Peyer's patch (tissue), 4 donors: Measurements from ENCODE around the gene SGPL1. TPM values are rescaled to one million over a fixed set of nuclear protein-coding genes. Genes with fewer than 3 reads are reported as not detected.

ENCODE experiments used
- DNase-seq, 3 donors: peaks; one replicate each; pipeline ENCODE4 v3.0.0-alpha.2; 2017 to 2019
- H3K27ac ChIP-seq, 4 donors: fragments of 200-600 bp; sonication (generic); one replicate each; pipeline ENCODE4 v1.5.1; 2016 to 2019
- H3K27me3 ChIP-seq, 2 donors: fragments of 200-600 bp; sonication (generic); one replicate each; pipeline ENCODE4 v1.5.1; 2019
- H3K36me3 ChIP-seq, 3 donors: fragments of 200-600 bp; sonication (generic); one replicate each; pipeline ENCODE4 v1.5.1; 2016 to 2019
- H3K4me1 ChIP-seq, 4 donors: fragments of 200-600 bp; sonication (generic); one replicate each; pipeline ENCODE4 v1.5.1; 2016 to 2019
- H3K4me3 ChIP-seq, 4 donors: fragments of 200-600 bp; sonication (generic); 1 replicate in 3 of 4; 2 replicates in 1 of 4; pipeline ENCODE4 v1.5.1; 2016 to 2019; ENCODE audit warnings: mild to moderate bottlenecking in 1 of 4
- H3K9me3 ChIP-seq, 4 donors: fragments of 200-600 bp; sonication (generic); one replicate each; pipeline ENCODE4 v1.5.1; 2016 to 2019; ENCODE audit warnings: mild to moderate bottlenecking in 1 of 4
- CTCF ChIP-seq, 6 experiments: fragments of 450-650 bp in 4 of 6; fragments of 200-600 bp in 2 of 6; sonication (generic) in 1 of 6; IDR thresholded peaks; one replicate each; pipeline ENCODE4 v1.5.1; 2017 to 2019; ENCODE audit warnings: antibody characterized with exemption in 6 of 6, mild to moderate bottlenecking in 3 of 6, moderate library complexity in 1 of 6
- POLR2A ChIP-seq, 2 donors: fragments of 450-650 bp; IDR thresholded peaks; one replicate each; pipeline ENCODE4 v1.5.1; 2017; ENCODE audit warnings: antibody characterized with exemption in 2 of 2, mild to moderate bottlenecking in 2 of 2, moderate library complexity in 2 of 2
- total RNA-seq, 4 donors: library from RNA; depleted of rRNA; stranded (reverse); fragments of >200 nt; gene quantifications; one replicate each; pipeline ENCODE4 v1.1.0, GENCODE V29; 2016

SGPL1 gene
- total RNA-seq, 4 donors from 2014 or later: 31.4 to 101 (median 82.1) TPM

GRCh38 chr10:70901276-70901878 lies 85.6 kb downstream of the SGPL1 start:
- Histone ChIP-seq H3K36me3 (no peaks in the 10 kb centered on the region), H3K4me1 (peaks cover 0 to 4% (median 0%) of the 10 kb centered on the region in 4 donors), H3K27me3 (no peaks in the 10 kb centered on the region), H3K27ac (no peak overlapping the region), H3K9me3 (no peaks in the 10 kb centered on the region), H3K4me3 (no peak overlapping the region)
- DNase-seq: peak in 2 of 3 donors; percentile 27 to 34
- TF ChIP-seq POLR2A (IDR thresholded peaks at IDR 0.05) (no peak), CTCF (IDR thresholded peaks at IDR 0.05) (no peak)

GRCh38 chr10:70902661-70903261 lies 87.0 kb downstream of the SGPL1 start:
- no peak for TF ChIP-seq POLR2A (IDR thresholded peaks at IDR 0.05)
- TF ChIP-seq CTCF (IDR thresholded peaks at IDR 0.05): no peak

GRCh38 chr10:70903262-70903921 lies 87.6 kb downstream of the SGPL1 start:
- no peaks in the 10 kb centered on the region for H3K9me3 ChIP-seq
- peak; percentile 21 to 71 (median 63) for DNase-seq
- H3K36me3 ChIP-seq: no peaks in the 10 kb centered on the region
- H3K27me3 ChIP-seq: no peaks in the 10 kb centered on the region
- peaks cover 0 to 21% (median 0%) of the 10 kb centered on the region in 4 donors for H3K4me1 ChIP-seq
- no peak overlapping the region for H3K27ac ChIP-seq
- no peak overlapping the region for H3K4me3 ChIP-seq
- TF ChIP-seq CTCF (IDR thresholded peaks at IDR 0.05): peak; percentile 28 to 79 (median 72)
- TF ChIP-seq POLR2A (IDR thresholded peaks at IDR 0.05): no peak

More at GRCh38 chr10:70902661-70903261, 87.0 kb downstream of the SGPL1 start:
- Histone ChIP-seq H3K27me3 (no peaks in the 10 kb centered on the region), H3K9me3 (no peaks in the 10 kb centered on the region), H3K4me1 (peaks cover 0 to 15% (median 0%) of the 10 kb centered on the region in 4 donors), H3K4me3 (no peak overlapping the region), H3K27ac (no peak overlapping the region), H3K36me3 (no peaks in the 10 kb centered on the region)
- peak in 1 of 3 donors; percentile 1 for DNase-seq

GRCh38 chr10:70905071-70906021 lies 89.6 kb downstream of the SGPL1 start:
- Histone ChIP-seq H3K4me1 (peaks cover 0 to 22% (median 0%) of the 10 kb centered on the region in 4 donors), H3K27ac (no peak overlapping the region), H3K27me3 (no peaks in the 10 kb centered on the region), H3K4me3 (no peak overlapping the region), H3K36me3 (no peaks in the 10 kb centered on the region), H3K9me3 (no peaks in the 10 kb centered on the region)
- no peak for TF ChIP-seq CTCF (IDR thresholded peaks at IDR 0.05)
- no peak for TF ChIP-seq POLR2A (IDR thresholded peaks at IDR 0.05)
- peak in 2 of 3 donors; percentile 35 to 37 for DNase-seq
